Left lobe of liver (tissue), 2 donors: Measurements from ENCODE around the gene MVB12A. TPM values are rescaled to one million over a fixed set of nuclear protein-coding genes. Genes with fewer than 3 reads are reported as not detected.

ENCODE experiments used
- ATAC-seq: fragments of 200-7000 bp; cut with Tn5 transposase; one replicate; pipeline ENCODE4 v1.9.1; 2020; ENCODE audit warnings: mild to moderate bottlenecking, moderate library complexity
- DNase-seq: peaks from one replicate; pipeline ENCODE4 v3.0.0-alpha.2; 2020; ENCODE audit warnings: low spot score
- total RNA-seq: library from RNA; stranded (reverse); gene quantifications from one replicate; pipeline ENCODE4 v1.2.1, GENCODE V29; 2021
- donor health status: DM: no; HTN: no; CAD: no; lungs with moderate emphysema.
- donor health status: DM: no; HTN: yes; CAD: no.

The MVB12A gene
- total RNA-seq, 1 donor from 2014 or later: 22.6 TPM

DNA sequence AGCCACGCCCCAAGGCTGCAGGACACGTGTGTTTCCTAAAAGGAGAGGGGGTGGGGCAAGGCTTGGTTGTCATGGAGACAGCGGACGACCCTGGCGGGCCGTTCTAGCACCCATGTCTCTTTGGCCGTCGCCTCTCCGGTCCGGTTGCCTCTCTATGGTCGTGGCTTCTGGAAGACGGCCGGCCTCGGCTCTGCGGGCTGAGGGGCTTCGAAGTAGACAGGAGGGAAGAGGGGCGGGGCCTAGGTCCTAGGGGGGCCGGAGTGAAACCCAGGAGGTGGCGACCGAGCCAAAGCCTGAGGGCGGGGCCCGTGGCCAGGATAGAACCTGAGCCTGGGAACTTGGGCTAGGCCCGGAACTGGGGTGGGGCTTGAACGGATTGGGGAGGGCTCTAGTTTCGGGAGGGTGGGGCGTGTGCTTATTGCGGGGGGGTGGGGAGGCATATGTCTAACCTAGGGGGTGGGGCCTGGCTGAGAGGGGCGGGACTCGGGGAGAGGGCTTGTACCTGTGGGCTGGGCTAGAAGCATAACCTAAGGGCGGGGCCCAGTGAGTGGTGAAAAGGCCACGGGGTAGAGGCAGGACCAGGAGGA is 49.7 kb downstream of the MVB12A start:
- peak; percentile 84 for ATAC-seq
- peak; percentile 95 for DNase-seq

DNA sequence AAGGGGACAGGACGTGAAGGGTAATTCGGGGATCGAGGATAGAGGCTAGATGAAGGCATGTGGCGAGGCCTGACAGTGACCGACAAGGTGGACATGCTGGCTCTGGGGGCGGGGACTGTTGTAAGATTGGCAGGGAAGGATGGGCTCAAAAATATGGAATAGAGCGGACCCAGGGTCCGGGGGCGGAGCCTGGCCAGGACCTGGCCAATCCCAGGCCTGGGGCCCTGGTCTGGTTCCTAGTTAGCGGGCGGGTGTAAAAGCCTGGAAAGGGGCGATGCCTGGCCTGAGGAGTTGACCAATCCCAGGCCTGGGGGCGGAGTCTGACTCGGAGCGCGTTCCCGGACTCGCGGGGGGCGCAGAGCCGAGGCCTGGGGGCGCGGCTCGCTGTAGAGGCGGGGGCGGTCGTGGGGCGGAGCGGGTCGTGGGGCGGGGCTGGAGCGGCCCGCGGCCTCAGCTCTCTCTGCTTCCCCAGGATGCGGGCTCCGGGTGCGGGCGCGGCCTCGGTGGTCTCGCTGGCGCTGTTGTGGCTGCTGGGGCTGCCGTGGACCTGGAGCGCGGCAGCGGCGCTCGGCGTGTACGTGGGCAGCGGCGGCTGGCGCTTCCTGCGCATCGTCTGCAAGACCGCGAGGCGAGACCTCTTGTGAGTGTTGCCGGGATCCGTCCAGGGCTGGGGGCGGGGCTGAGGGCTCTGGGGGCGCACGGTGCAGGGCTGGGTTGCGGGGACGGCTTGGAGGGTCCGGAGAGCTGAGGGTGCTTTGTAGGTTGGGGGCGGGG is 50.4 kb downstream of the MVB12A start, which contains the start of gene SLC27A1:
SLC27A1 (plus strand) TSS at position 457 of the 774 bp plus-strand sequence; CDS start at position 474, 17 bp downstream.
- peak; percentile 88 for ATAC-seq

GRCh38 chr19:17471410-17472125 is 51.7 kb downstream of the MVB12A start:
- no peak for DNase-seq
- no peak for ATAC-seq

More for the DNA sequence above, 50.4 kb downstream of the MVB12A start, which contains the start of gene SLC27A1:
- peak; percentile 99 for DNase-seq

DNA sequence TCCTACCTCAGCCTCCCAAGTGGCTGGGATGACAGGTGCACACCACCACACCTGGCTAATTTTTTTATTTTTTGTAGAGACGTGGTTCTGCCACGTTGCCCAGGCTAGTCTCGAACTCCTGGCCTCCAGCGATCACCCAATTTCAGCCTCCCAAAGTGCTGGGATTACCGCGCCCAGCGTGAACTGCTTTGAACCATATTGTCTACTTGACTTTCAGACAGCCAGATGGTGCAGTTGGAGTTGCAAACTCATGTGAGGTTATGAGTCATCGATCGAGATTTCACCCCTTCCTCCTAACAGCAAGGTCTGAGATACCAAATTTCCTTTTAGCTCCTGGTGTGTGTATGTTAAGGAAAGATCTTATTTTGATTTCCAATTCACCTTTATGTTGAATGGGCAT is 53.2 kb downstream of the MVB12A start:
- DNase-seq (no peak), ATAC-seq (no peak)

Other genes with a start within 250 kb of the MVB12A start
- gene USE1, start 204.7 kb upstream of the MVB12A start, total RNA-seq: 19.9 TPM
- 63.0 TPM for gene OCEL1, start 193.8 kb upstream of the MVB12A start, total RNA-seq
- gene NR2F6, start 174.1 kb upstream of the MVB12A start, total RNA-seq: 126 TPM
- 1.6 TPM for gene USHBP1, start 155.3 kb upstream of the MVB12A start, total RNA-seq
- gene BABAM1, start 152.6 kb upstream of the MVB12A start, total RNA-seq: 41.0 TPM
- gene ANKLE1, start 138.1 kb upstream of the MVB12A start, total RNA-seq: 0.48 TPM
- gene ABHD8, start 116.6 kb upstream of the MVB12A start, total RNA-seq: 18.4 TPM
- gene MRPL34, start 114.2 kb upstream of the MVB12A start, total RNA-seq: 148 TPM
- gene DDA1, start 110.5 kb upstream of the MVB12A start, total RNA-seq: 10.9 TPM
- gene ANO8, start 85.2 kb upstream of the MVB12A start, total RNA-seq: 9.6 TPM
- 14.3 TPM for gene GTPBP3, start 82.5 kb upstream of the MVB12A start, total RNA-seq
- 4.6 TPM for gene PLVAP, start 42.7 kb upstream of the MVB12A start, total RNA-seq
- gene CCDC194, start 25.9 kb upstream of the MVB12A start, total RNA-seq: 0.50 TPM
- 103 TPM for gene BST2, start 14.4 kb upstream of the MVB12A start, total RNA-seq
- 0.15 TPM for gene TMEM221, start 28.6 kb downstream of the MVB12A start, total RNA-seq
- gene NXNL1, start 40.9 kb downstream of the MVB12A start, total RNA-seq: not detected
- 7.0 TPM for gene SLC27A1, start 50.5 kb downstream of the MVB12A start, total RNA-seq
- 38.9 TPM for gene PGLS, start 91.6 kb downstream of the MVB12A start, total RNA-seq
- gene COLGALT1, start 135.6 kb downstream of the MVB12A start, total RNA-seq: 31.5 TPM